LoVo (cell line): ENCODE data around the gene OR5AC2.
A peak's percentile ranks its signal among the peaks of the same experiment; 100 is the strongest.

Experiments used
- DNase-seq: peaks from one replicate; pipeline ENCODE4 v3.0.0-alpha.2; 2016; ENCODE audit warnings: low spot score

Gene OR5AC2

GRCh38 chr3:98086873-98087272 lies at the start of gene OR5AC2:
Gene OR5AC2 (plus strand): TSS chr3:98087173. CDS start chr3:98087173, 0 bp downstream.
- DNase-seq = no peak

- DNase-seq = no peak
These were observed 48.7 kb upstream of the OR5AC2 start for GRCh38 chr3:98038286-98038685.

- DNase-seq = no peak
These were observed 48.1 kb upstream of the OR5AC2 start for GRCh38 chr3:98038876-98039275.

- peak; percentile 81 for DNase-seq
These were observed 47.5 kb upstream of the OR5AC2 start for GRCh38 chr3:98039322-98040024.

- no peak for DNase-seq
These were observed 45.6 kb upstream of the OR5AC2 start for GRCh38 chr3:98041350-98041749.

- no peak for DNase-seq
These were observed 38.4 kb upstream of the OR5AC2 start for GRCh38 chr3:98048586-98048985.

GRCh38 chr3:98049271-98049670 lies 37.7 kb upstream of the OR5AC2 start:
- DNase-seq = no peak

GRCh38 chr3:98056035-98056434 lies 30.9 kb upstream of the OR5AC2 start:
- no peak for DNase-seq

- no peak for DNase-seq
These were observed 29.3 kb upstream of the OR5AC2 start for GRCh38 chr3:98057631-98058030.

GRCh38 chr3:98058244-98058960 lies 28.6 kb upstream of the OR5AC2 start:
- no peak for DNase-seq

- DNase-seq = no peak
These were observed 18.1 kb upstream of the OR5AC2 start for GRCh38 chr3:98068824-98069223.

- no peak for DNase-seq
These were observed 16.1 kb upstream of the OR5AC2 start for GRCh38 chr3:98070840-98071239.

GRCh38 chr3:98073486-98073885 lies 13.5 kb upstream of the OR5AC2 start:
- DNase-seq = no peak

GRCh38 chr3:98095882-98096281 lies 8.9 kb downstream of the OR5AC2 start:
- no peak for DNase-seq

GRCh38 chr3:98099848-98100247 lies 12.9 kb downstream of the OR5AC2 start:
- DNase-seq = no peak

GRCh38 chr3:98108162-98108561 lies 21.2 kb downstream of the OR5AC2 start:
- DNase-seq = no peak

- peak; percentile 12 for DNase-seq
These were observed 23.0 kb downstream of the OR5AC2 start for GRCh38 chr3:98109807-98110549.

GRCh38 chr3:98110550-98110908 lies 23.6 kb downstream of the OR5AC2 start:
- DNase-seq = no peak

- no peak for DNase-seq
These were observed 27.3 kb downstream of the OR5AC2 start for GRCh38 chr3:98114264-98114663.

GRCh38 chr3:98115717-98116116 lies 28.7 kb downstream of the OR5AC2 start:
- DNase-seq = no peak

GRCh38 chr3:98130421-98130820 lies 43.4 kb downstream of the OR5AC2 start, which contains the start of gene OR5H1:
Gene OR5H1 (plus strand): TSS chr3:98130721. CDS start chr3:98132698, 1,977 bp downstream.
- DNase-seq = no peak

- no peak for DNase-seq
These were observed 49.7 kb downstream of the OR5AC2 start for GRCh38 chr3:98136631-98137030.
